Gastrocnemius medialis (tissue), 4 donors: Measurements from ENCODE around the gene FCRLB.

Experiments used
- POLR2A ChIP-seq, 2 donors: fragments of 450-650 bp; IDR thresholded peaks; one replicate each; pipeline ENCODE4 v1.6.1; 2017; ENCODE audit warnings: antibody characterized with exemption in 2 of 2, mild to moderate bottlenecking in 2 of 2, moderate library complexity in 2 of 2
- TF ChIP-seq, protein P1 (sequence below), 5 experiments: fragments of 450-650 bp in 3 of 5; fragments of 200-600 bp in 2 of 5; sonication (generic) in 2 of 5; IDR thresholded peaks in 4 of 5; conservative IDR thresholded peaks in 1 of 5; 1 replicate in 4 of 5; 2 replicates in 1 of 5; pipeline ENCODE4 v1.5.1; 2016 to 2019; ENCODE audit warnings: antibody characterized with exemption in 5 of 5, mild to moderate bottlenecking in 3 of 5, moderate library complexity in 3 of 5

DNA sequence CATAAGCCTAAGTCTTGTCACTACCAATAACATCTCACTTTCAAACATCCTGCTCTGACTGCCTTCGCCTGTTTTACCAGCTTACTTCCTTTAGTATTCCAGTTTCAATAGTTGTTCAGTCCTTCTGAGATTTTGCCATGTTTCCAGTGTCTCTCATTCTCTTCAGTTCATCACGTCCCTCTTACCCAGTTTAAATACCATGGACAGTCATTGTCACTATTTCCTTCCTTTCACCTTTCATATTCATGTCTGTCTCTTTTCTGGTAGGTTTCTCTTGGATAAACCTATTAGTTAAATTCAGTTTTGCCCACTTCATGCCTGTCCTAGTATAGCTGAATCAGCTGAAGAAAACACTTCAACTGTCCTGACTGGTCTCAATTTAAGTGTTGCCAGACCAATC, 50.6 kb downstream of the FCRLB start:
- TF ChIP-seq POLR2A (IDR thresholded peaks at IDR 0.05): no peak
- TF ChIP-seq, protein P1, sequence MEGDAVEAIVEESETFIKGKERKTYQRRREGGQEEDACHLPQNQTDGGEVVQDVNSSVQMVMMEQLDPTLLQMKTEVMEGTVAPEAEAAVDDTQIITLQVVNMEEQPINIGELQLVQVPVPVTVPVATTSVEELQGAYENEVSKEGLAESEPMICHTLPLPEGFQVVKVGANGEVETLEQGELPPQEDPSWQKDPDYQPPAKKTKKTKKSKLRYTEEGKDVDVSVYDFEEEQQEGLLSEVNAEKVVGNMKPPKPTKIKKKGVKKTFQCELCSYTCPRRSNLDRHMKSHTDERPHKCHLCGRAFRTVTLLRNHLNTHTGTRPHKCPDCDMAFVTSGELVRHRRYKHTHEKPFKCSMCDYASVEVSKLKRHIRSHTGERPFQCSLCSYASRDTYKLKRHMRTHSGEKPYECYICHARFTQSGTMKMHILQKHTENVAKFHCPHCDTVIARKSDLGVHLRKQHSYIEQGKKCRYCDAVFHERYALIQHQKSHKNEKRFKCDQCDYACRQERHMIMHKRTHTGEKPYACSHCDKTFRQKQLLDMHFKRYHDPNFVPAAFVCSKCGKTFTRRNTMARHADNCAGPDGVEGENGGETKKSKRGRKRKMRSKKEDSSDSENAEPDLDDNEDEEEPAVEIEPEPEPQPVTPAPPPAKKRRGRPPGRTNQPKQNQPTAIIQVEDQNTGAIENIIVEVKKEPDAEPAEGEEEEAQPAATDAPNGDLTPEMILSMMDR (IDR thresholded peaks at IDR 0.05 in 4 of 5, conservative IDR thresholded peaks at IDR 0.05 in 1 of 5): no peak
